ENCODE measurements around the gene SCNM1. TPM values are rescaled to one million over a fixed set of nuclear protein-coding genes. Genes with fewer than 3 reads are reported as not detected.
A peak's percentile ranks its signal among the peaks of the same experiment; 100 is the strongest.

Gene SCNM1
- total RNA-seq, 1 experiment from 2014 or later, result 53.6 TPM

DNA sequence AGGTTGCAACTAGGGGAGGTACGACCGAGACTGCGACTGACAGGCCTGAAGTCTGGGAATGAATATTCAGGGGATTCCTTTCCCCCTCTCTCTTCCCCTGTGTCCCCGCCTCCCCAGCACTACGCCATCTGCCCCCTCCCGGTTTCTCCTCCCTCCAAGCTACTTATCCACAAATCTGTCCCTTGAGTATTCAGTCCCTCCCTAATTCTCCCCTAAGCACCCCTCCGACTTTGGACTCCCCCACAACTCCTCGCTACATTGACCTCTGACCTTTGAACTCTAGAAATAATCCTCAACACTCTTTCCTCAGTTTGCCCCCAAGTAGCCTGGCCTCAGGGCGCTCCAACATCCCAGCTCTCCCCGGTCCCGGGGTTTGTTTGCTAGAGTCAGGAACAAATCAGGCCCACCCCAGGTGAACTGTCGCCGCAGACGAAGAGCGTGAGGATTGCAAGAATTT is 635 bp upstream of the SCNM1 start:
- DNase-seq, result no peak
- peaks cover 1% of the 10 kb centered on the region; the same call in 1 of the 2 replicates for H3K36me3 ChIP-seq (ENCODE audit: control insufficient read depth, insufficient read depth, low read length)
- intact Hi-C loops (cut with micrococcal nuclease; ENCODE audit: unreplicated experiment), result no loop called here
- peaks cover 9% of the 10 kb centered on the region for H3K4me1 Mint-ChIP-seq (ENCODE audit: low read depth, unreplicated experiment)
- H3K27me3 Mint-ChIP-seq (ENCODE audit: insufficient read depth, unreplicated experiment), result no peaks in the 10 kb centered on the region
- H3K9me3 ChIP-seq, result no peaks in the 10 kb centered on the region
- POLR2A ChIA-PET, result interaction anchor here (0.6 kb wide), 1 partner anchor 200 kb away, joined by 4 read pairs; no protein-coding TSS in a partner anchor
- H3K4me1 ChIP-seq, result no peaks in the 10 kb centered on the region
- H3K9me3 Mint-ChIP-seq (ENCODE audit: unreplicated experiment), result no peaks in the 10 kb centered on the region
- peaks cover 49% of the 10 kb centered on the region for H3K36me3 Mint-ChIP-seq (ENCODE audit: insufficient read depth, unreplicated experiment)
- CTCF ChIA-PET, result interaction anchor here (0.6 to 2.2 kb wide), 2 partner anchors 21 to 65 kb away, joined by 3 to 13 read pairs; no protein-coding TSS in a partner anchor
- H3K27me3 ChIP-seq (replicated peaks; ENCODE audit: control insufficient read depth, insufficient read depth, low read length), result no peaks in the 10 kb centered on the region
- BruUV-seq (replicated peaks), result no TSS peak
- peak overlapping the region; percentile 96 for H3K27ac Mint-ChIP-seq (ENCODE audit: unreplicated experiment)
- H3K4me3 ChIP-seq (ENCODE audit: low read depth, low read length), result peak overlapping the region; percentile 35
- TF ChIP-seq, protein P1, sequence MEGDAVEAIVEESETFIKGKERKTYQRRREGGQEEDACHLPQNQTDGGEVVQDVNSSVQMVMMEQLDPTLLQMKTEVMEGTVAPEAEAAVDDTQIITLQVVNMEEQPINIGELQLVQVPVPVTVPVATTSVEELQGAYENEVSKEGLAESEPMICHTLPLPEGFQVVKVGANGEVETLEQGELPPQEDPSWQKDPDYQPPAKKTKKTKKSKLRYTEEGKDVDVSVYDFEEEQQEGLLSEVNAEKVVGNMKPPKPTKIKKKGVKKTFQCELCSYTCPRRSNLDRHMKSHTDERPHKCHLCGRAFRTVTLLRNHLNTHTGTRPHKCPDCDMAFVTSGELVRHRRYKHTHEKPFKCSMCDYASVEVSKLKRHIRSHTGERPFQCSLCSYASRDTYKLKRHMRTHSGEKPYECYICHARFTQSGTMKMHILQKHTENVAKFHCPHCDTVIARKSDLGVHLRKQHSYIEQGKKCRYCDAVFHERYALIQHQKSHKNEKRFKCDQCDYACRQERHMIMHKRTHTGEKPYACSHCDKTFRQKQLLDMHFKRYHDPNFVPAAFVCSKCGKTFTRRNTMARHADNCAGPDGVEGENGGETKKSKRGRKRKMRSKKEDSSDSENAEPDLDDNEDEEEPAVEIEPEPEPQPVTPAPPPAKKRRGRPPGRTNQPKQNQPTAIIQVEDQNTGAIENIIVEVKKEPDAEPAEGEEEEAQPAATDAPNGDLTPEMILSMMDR (IDR thresholded peaks at IDR 0.05; ENCODE audit: insufficient read depth in 1 of 2, low read depth in 1 of 2, low read length in 1 of 2, severe bottlenecking in 1 of 2, unreplicated experiment in 1 of 2), result no peak
- peak overlapping the region; percentile 96 for H3K4me3 Mint-ChIP-seq (ENCODE audit: unreplicated experiment)

DNA sequence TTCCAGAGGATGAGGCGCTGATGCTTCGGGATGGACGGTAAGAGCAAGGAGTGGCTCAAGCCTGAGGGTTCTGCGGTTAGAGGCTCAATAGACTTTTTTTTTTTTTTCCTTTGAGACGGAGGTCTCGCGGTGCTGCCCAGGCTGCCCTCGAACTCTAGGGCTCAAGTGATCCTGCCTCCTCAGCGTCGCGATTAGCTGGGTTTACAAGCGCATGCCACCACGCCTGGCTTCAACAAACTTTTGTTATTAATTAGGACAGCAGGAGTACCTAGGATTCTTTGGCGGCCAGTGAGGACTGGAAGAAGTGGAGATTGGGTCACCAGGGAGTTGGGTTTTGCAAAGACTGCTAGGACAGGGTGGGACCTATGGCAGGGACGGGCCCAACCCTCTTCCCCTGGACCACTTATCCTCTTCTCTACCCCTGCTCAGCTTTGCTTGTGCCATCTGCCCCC is 587 bp downstream of the SCNM1 start:
- H3K36me3 Mint-ChIP-seq (ENCODE audit: insufficient read depth, unreplicated experiment), result peaks cover 52% of the 10 kb centered on the region
- Histone ChIP-seq H3K27me3 (replicated peaks; ENCODE audit: control insufficient read depth, insufficient read depth, low read length) (no peaks in the 10 kb centered on the region), H3K9me3 (no peaks in the 10 kb centered on the region), H3K36me3 (ENCODE audit: control insufficient read depth, insufficient read depth, low read length) (peaks cover 1% of the 10 kb centered on the region; the same call in 1 of the 2 replicates), H3K4me1 (no peaks in the 10 kb centered on the region), H3K4me3 (ENCODE audit: low read depth, low read length) (peak overlapping the region; percentile 62)
- H3K4me1 Mint-ChIP-seq (ENCODE audit: low read depth, unreplicated experiment), result peaks cover 9% of the 10 kb centered on the region
- peak overlapping the region; percentile 96 for H3K27ac Mint-ChIP-seq (ENCODE audit: unreplicated experiment)
- H3K9me3 Mint-ChIP-seq (ENCODE audit: unreplicated experiment), result no peaks in the 10 kb centered on the region
- ChIA-PET POLR2A (interaction anchor here (0.5 to 1.4 kb wide), 7 partner anchors 23 to 119 kb away, joined by 3 to 9 read pairs (median 4); partner anchors contain the start of genes PSMD4 and VPS72), CTCF (interaction anchor here (0.6 to 2.2 kb wide), 2 partner anchors 67 to 99 kb away, joined by 3 to 13 read pairs; no protein-coding TSS in a partner anchor)
- peak in 1 of 2 experiments; percentile 23 for DNase-seq
- peak overlapping the region; percentile 96 for H3K4me3 Mint-ChIP-seq (ENCODE audit: unreplicated experiment)
- H3K27me3 Mint-ChIP-seq (ENCODE audit: insufficient read depth, unreplicated experiment), result no peaks in the 10 kb centered on the region
- no TSS peak for BruUV-seq (replicated peaks)
- intact Hi-C loops (cut with micrococcal nuclease; ENCODE audit: unreplicated experiment), result no loop called here
- TF ChIP-seq, protein P1 (IDR thresholded peaks at IDR 0.05; ENCODE audit: insufficient read depth in 1 of 2, low read depth in 1 of 2, low read length in 1 of 2, severe bottlenecking in 1 of 2, unreplicated experiment in 1 of 2), result no peak

DNA sequence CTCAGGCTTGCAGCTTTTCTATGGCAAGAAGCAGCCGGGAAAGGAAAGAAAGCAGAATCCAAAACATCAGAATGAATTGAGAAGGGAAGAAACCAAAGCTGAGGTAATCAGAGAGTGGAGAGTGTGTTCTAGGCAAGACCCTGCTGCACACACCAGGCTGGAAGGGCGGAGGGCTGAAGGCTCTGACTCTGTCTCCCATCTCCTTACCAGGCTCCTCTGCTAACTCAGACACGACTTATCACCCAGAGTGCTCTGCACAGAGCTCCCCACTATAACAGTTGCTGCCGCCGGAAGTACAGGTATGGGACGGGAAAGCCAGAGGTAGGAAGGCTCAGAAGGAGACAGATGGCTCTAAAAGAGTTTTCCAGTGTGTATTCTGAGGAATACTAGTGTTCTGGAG is 1.2 kb downstream of the SCNM1 start:
- H3K4me3 Mint-ChIP-seq (ENCODE audit: unreplicated experiment), result peak overlapping the region; percentile 96
- H3K9me3 ChIP-seq, result no peaks in the 10 kb centered on the region
- no peaks in the 10 kb centered on the region for H3K27me3 ChIP-seq (replicated peaks; ENCODE audit: control insufficient read depth, insufficient read depth, low read length)
- H3K36me3 ChIP-seq (ENCODE audit: control insufficient read depth, insufficient read depth, low read length), result peaks cover 1% of the 10 kb centered on the region; the same call in 1 of the 2 replicates
- ChIA-PET POLR2A (interaction anchor here (0.6 to 1.4 kb wide), 3 partner anchors 22 to 106 kb away, joined by 4 to 9 read pairs (median 4); partner anchors contain the start of gene VPS72), CTCF (interaction anchor here (0.6 kb wide), 1 partner anchor 98 kb away, joined by 3 read pairs; no protein-coding TSS in a partner anchor)
- BruUV-seq (replicated peaks), result no TSS peak
- H3K27me3 Mint-ChIP-seq (ENCODE audit: insufficient read depth, unreplicated experiment), result no peaks in the 10 kb centered on the region
- peaks cover 9% of the 10 kb centered on the region for H3K4me1 Mint-ChIP-seq (ENCODE audit: low read depth, unreplicated experiment)
- H3K4me3 ChIP-seq (ENCODE audit: low read depth, low read length), result peak overlapping the region; percentile 62
- H3K9me3 Mint-ChIP-seq (ENCODE audit: unreplicated experiment), result no peaks in the 10 kb centered on the region
- intact Hi-C loops (cut with micrococcal nuclease; ENCODE audit: unreplicated experiment), result no loop called here
- H3K4me1 ChIP-seq, result no peaks in the 10 kb centered on the region
- no peak for DNase-seq
- H3K36me3 Mint-ChIP-seq (ENCODE audit: insufficient read depth, unreplicated experiment), result peaks cover 52% of the 10 kb centered on the region
- peak overlapping the region; percentile 96 for H3K27ac Mint-ChIP-seq (ENCODE audit: unreplicated experiment)
- TF ChIP-seq, protein P1 (IDR thresholded peaks at IDR 0.05; ENCODE audit: insufficient read depth in 1 of 2, low read depth in 1 of 2, low read length in 1 of 2, severe bottlenecking in 1 of 2, unreplicated experiment in 1 of 2), result no peak
